ENCODE measurements around the gene SND1.

SND1 gene

DNA sequence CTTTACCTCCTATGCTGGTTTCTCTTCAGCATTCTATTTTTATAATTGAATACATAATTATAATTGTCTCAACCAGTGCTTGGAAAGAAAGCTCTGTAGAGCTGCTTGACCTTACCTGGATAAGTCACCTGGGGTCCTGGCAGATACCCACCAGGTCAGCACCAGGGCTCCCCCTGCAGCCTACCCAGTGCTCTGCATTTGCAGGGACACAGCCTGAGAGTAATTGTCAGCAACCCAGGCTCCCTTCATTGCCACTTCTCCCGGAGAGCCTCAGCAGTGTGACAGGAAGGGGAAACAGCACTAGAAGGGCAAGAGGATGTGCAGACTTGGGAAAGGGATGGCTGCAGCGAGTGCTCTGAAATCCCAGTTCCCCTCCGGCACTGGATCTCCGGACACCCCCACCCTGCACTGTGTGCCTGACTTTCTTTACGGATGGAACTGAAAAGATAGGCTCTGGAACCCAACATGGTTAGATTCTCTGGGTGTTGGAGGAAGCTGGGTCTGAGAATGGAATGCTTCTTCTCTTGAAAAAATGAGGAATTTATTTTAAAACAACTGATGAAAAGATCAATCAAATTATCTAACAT is 22.6 kb upstream of the SND1 start:
- peak; percentile 75 for DNase-seq
- TF ChIP-seq, protein P1, sequence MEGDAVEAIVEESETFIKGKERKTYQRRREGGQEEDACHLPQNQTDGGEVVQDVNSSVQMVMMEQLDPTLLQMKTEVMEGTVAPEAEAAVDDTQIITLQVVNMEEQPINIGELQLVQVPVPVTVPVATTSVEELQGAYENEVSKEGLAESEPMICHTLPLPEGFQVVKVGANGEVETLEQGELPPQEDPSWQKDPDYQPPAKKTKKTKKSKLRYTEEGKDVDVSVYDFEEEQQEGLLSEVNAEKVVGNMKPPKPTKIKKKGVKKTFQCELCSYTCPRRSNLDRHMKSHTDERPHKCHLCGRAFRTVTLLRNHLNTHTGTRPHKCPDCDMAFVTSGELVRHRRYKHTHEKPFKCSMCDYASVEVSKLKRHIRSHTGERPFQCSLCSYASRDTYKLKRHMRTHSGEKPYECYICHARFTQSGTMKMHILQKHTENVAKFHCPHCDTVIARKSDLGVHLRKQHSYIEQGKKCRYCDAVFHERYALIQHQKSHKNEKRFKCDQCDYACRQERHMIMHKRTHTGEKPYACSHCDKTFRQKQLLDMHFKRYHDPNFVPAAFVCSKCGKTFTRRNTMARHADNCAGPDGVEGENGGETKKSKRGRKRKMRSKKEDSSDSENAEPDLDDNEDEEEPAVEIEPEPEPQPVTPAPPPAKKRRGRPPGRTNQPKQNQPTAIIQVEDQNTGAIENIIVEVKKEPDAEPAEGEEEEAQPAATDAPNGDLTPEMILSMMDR (IDR thresholded peaks at IDR 0.05; ENCODE audit: low read depth, low read length) = peak; percentile 90
- no peaks in the 10 kb centered on the region for H3K27me3 ChIP-seq (ENCODE audit: insufficient read depth, low read depth, severe bottlenecking)
- no peak overlapping the region for H3K27ac ChIP-seq
- H3K4me3 ChIP-seq (ENCODE audit: low read depth, low read length) = no peak overlapping the region
- H3K36me3 ChIP-seq = no peaks in the 10 kb centered on the region
- H3K9me3 ChIP-seq (ENCODE audit: severe bottlenecking) = no peaks in the 10 kb centered on the region

DNA sequence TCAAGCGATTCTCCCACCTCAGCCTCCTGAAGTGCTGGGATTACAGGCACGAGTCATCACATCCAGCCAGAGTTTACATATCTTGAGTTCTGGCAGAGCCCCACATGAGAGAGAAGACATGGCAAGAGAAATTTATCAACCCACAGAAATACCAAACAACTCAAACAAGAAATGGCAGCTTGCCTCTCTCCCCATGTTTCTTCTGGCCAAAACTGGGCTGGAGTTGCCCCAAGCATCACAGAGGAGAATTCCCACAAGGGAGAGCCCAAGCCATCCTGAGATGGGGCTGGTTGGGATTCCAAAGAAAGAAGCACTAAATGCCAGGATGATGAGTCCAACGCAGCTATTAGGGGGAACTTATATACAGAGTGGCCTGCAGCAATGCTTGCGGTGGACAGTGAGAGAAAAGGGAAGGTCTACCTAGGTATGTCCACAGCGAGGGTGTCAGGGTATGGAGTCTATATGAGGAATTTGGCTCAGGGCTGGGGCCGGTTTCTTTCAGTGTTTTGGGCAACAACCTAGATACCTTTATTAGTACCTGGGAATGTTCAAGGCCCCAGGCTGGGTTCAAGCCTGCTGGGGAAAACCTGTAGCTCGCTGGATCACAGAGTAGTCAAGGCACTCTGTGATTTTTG is 19.6 kb upstream of the SND1 start:
- H3K36me3 ChIP-seq = no peaks in the 10 kb centered on the region
- no peak overlapping the region for H3K27ac ChIP-seq
- TF ChIP-seq, protein P1 (IDR thresholded peaks at IDR 0.05; ENCODE audit: low read depth, low read length) = no peak
- no peaks in the 10 kb centered on the region for H3K9me3 ChIP-seq (ENCODE audit: severe bottlenecking)
- H3K27me3 ChIP-seq (ENCODE audit: insufficient read depth, low read depth, severe bottlenecking) = no peaks in the 10 kb centered on the region
- H3K4me3 ChIP-seq (ENCODE audit: low read depth, low read length) = no peak overlapping the region
- DNase-seq = no peak

DNA sequence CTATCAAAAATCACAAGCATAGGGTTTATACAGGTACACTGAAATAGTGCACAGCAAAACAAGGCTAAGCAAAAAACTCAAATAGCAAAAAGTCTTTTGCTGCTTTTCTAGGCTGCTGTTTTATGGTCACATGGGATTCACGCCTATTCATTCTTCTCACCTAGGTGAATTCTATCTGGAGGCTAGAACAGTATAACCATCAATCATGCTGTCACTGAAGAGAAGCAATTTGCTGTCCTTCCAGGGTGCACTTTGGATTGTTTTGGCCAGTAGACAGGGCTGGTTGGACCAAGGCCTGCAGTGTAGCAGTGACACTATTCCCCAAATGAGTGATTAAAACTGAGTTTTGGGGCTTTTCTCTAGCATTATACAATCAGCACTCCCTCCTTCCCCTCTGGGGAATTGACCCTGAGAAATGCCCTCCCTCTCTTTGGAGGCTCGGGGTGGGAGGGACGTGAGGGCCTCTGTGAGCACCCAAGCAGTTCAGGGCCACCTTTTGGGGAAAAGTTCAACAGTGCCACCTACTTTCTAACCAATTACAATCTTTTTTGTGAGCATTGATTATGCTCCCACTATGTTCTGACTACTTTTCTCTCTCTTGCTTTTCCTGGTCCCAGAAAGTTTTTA is 16.2 kb upstream of the SND1 start:
- Histone ChIP-seq H3K27me3 (ENCODE audit: insufficient read depth, low read depth, severe bottlenecking) (no peaks in the 10 kb centered on the region), H3K36me3 (no peaks in the 10 kb centered on the region), H3K27ac (no peak overlapping the region), H3K9me3 (ENCODE audit: severe bottlenecking) (no peaks in the 10 kb centered on the region), H3K4me3 (ENCODE audit: low read depth, low read length) (no peak overlapping the region)
- TF ChIP-seq, protein P1 (IDR thresholded peaks at IDR 0.05; ENCODE audit: low read depth, low read length) = no peak
- no peak for DNase-seq

DNA sequence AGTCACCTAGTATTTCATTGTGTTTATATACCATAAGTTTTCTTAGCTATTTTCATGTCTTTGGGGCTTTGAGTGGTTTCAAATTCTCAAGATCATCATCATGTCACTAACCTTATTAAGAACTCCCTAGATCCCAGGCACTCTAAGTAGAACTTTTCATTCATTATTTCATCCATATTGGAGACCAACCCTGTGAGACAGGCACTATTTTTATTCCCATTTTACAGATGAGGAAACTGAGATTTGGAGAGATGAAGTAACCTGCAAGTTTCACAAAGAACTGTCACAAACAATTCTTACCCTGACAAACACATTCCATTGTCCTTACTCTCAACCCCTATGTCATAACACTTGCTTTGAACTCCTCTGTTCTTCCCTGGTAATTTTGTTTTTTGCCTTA is 13.8 kb upstream of the SND1 start:
- no peak for DNase-seq
- H3K27me3 ChIP-seq (ENCODE audit: insufficient read depth, low read depth, severe bottlenecking) = no peaks in the 10 kb centered on the region
- TF ChIP-seq, protein P1 (IDR thresholded peaks at IDR 0.05; ENCODE audit: low read depth, low read length) = no peak
- H3K4me3 ChIP-seq (ENCODE audit: low read depth, low read length) = no peak overlapping the region
- no peaks in the 10 kb centered on the region for H3K36me3 ChIP-seq
- no peak overlapping the region for H3K27ac ChIP-seq
- no peaks in the 10 kb centered on the region for H3K9me3 ChIP-seq (ENCODE audit: severe bottlenecking)

DNA sequence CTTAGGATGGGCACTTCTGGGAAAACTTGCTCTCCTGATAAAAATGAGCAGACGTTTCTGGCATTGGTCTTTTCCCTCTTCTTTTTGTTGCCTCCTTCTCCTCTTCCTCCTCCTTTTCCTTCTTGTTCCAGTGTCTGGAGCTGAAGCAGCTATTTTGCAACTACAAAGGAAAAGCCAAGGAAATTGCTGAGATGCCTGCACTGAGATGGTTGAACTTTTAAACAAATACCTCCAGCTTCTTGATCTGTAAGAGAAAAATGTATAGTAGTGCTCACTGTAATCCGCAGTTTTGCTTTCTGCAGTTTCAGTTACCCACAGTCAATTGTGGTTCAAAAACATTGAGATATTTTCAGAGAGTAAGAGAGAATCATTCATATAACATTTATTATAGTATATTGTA is 7.5 kb upstream of the SND1 start:
- TF ChIP-seq, protein P1 (IDR thresholded peaks at IDR 0.05; ENCODE audit: low read depth, low read length) = no peak
- no peak overlapping the region for H3K27ac ChIP-seq
- no peaks in the 10 kb centered on the region for H3K36me3 ChIP-seq
- no peak overlapping the region for H3K4me3 ChIP-seq (ENCODE audit: low read depth, low read length)
- H3K9me3 ChIP-seq (ENCODE audit: severe bottlenecking) = no peaks in the 10 kb centered on the region
- H3K27me3 ChIP-seq (ENCODE audit: insufficient read depth, low read depth, severe bottlenecking) = no peaks in the 10 kb centered on the region
- no peak for DNase-seq
